Left ventricle myocardium inferior (tissue), 1 donor: ENCODE measurements around the gene STX4. TPM values are rescaled to one million over a fixed set of nuclear protein-coding genes. Genes with fewer than 3 reads are reported as not detected.

Source experiments
- DNase-seq: peaks from one replicate; pipeline ENCODE4 v3.0.0-alpha.2; 2020
- H3K27ac ChIP-seq: fragments of 200-600 bp; replicated peaks from 2 replicates; pipeline ENCODE4 v1.8.0; 2021
- H3K27me3 ChIP-seq: fragments of 200-600 bp; 2 replicates; pipeline ENCODE4 v1.8.0; 2021; ENCODE audit warnings: low read depth
- H3K36me3 ChIP-seq: fragments of 200-600 bp; 2 replicates; pipeline ENCODE4 v1.8.0; 2021
- H3K4me1 ChIP-seq: fragments of 200-600 bp; 2 replicates; pipeline ENCODE4 v1.8.0; 2021
- H3K4me3 ChIP-seq: fragments of 200-600 bp; 2 replicates; pipeline ENCODE4 v1.8.0; 2021; ENCODE audit warnings: mild to moderate bottlenecking, moderate library complexity
- H3K9me3 ChIP-seq: fragments of 200-600 bp; replicated peaks from 2 replicates; pipeline ENCODE4 v1.8.0; 2021
- intact Hi-C: fragments of 100-400 bp; cut with micrococcal nuclease; formaldehyde crosslinking; loops from one replicate; pipeline ENCODE4 v1.11.0; 2022
- total RNA-seq: library from RNA; stranded (reverse); fragmentation: NEBNext Ultra II Directional; extraction: Animal tissue kit (Norgen Biotek cat#: 25700); gene quantifications from one replicate; pipeline ENCODE4 v1.2.1, GENCODE V29; 2021
- TF ChIP-seq, protein P1 (sequence below): fragments of 200-600 bp; IDR thresholded peaks from 2 replicates; pipeline ENCODE4 v1.8.0; 2021; ENCODE audit warnings: antibody characterized with exemption, mild to moderate bottlenecking, borderline replicate concordance
- donor health status: DM: no; HTN: yes; CAD: no; lungs with severe emphysema.

STX4 gene
- total RNA-seq, 1 donor from 2014 or later, result 43.1 TPM

DNA sequence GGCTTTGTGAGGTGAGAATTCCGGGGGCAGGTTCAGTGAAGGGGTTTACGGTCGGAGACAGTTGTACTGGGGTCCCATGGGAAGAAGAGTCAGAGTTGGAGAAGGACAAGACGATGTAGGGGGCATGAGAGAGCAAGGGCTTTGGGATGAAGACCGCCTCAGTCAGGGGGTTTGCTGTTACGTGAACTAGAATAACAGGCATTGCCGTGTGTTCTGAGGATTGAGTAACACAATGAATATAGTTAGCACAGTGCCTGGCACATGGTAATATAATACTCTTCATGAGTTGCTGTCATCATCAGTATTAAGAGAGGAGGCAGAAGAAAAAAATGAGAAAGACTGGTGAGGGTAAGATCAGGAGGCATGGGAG, 41.4 kb downstream of the STX4 start:
- Histone ChIP-seq H3K27me3 (no peaks in the 10 kb centered on the region), H3K4me3 (peak overlapping the region; percentile 93), H3K4me1 (peaks cover 43% of the 10 kb centered on the region), H3K27ac (peak overlapping the region; percentile 92), H3K9me3 (no peaks in the 10 kb centered on the region), H3K36me3 (peaks cover 38% of the 10 kb centered on the region)
- intact Hi-C loops, result loop anchor here (5.0 kb wide), 1 partner anchor 42 kb away; the partner anchor contains the start of gene STX4
- DNase-seq, result no peak
- TF ChIP-seq, protein P1, sequence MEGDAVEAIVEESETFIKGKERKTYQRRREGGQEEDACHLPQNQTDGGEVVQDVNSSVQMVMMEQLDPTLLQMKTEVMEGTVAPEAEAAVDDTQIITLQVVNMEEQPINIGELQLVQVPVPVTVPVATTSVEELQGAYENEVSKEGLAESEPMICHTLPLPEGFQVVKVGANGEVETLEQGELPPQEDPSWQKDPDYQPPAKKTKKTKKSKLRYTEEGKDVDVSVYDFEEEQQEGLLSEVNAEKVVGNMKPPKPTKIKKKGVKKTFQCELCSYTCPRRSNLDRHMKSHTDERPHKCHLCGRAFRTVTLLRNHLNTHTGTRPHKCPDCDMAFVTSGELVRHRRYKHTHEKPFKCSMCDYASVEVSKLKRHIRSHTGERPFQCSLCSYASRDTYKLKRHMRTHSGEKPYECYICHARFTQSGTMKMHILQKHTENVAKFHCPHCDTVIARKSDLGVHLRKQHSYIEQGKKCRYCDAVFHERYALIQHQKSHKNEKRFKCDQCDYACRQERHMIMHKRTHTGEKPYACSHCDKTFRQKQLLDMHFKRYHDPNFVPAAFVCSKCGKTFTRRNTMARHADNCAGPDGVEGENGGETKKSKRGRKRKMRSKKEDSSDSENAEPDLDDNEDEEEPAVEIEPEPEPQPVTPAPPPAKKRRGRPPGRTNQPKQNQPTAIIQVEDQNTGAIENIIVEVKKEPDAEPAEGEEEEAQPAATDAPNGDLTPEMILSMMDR, result no peak

DNA sequence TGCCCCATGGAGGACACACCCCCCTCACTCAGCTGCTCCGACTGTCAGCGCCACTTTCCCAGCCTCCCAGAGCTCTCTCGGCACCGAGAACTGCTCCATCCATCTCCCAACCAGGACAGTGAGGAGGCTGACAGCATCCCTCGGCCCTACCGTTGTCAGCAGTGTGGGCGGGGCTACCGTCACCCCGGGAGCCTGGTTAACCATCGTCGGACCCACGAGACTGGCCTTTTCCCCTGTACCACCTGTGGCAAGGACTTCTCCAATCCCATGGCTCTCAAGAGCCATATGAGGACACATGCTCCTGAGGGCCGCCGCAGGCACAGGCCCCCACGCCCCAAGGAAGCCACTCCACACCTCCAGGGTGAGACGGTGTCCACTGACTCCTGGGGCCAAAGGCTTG, 43.0 kb downstream of the STX4 start:
- Histone ChIP-seq H3K27ac (no peak overlapping the region), H3K9me3 (no peaks in the 10 kb centered on the region), H3K27me3 (no peaks in the 10 kb centered on the region), H3K4me1 (peaks cover 42% of the 10 kb centered on the region), H3K36me3 (peaks cover 53% of the 10 kb centered on the region), H3K4me3 (no peak overlapping the region)
- no peak for DNase-seq
- intact Hi-C loops, result no loop called here
- TF ChIP-seq, protein P1, result no peak

DNA sequence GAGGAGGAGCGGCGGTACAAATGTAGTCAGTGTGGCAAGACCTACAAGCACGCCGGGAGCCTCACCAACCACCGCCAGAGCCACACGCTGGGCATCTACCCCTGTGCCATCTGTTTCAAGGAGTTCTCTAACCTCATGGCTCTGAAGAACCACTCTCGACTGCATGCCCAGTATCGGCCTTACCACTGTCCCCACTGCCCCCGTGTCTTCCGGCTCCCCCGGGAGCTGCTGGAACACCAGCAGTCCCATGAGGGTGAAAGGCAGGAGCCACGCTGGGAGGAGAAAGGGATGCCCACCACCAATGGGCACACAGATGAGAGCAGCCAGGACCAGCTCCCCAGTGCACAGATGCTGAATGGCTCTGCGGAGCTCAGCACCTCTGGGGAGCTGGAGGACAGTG, 43.7 kb downstream of the STX4 start:
- H3K4me1 ChIP-seq, result peaks cover 42% of the 10 kb centered on the region
- no peak overlapping the region for H3K27ac ChIP-seq
- TF ChIP-seq, protein P1, result no peak
- intact Hi-C loops, result no loop called here
- peaks cover 59% of the 10 kb centered on the region for H3K36me3 ChIP-seq
- no peaks in the 10 kb centered on the region for H3K9me3 ChIP-seq
- no peak overlapping the region for H3K4me3 ChIP-seq
- no peaks in the 10 kb centered on the region for H3K27me3 ChIP-seq
- DNase-seq, result no peak

DNA sequence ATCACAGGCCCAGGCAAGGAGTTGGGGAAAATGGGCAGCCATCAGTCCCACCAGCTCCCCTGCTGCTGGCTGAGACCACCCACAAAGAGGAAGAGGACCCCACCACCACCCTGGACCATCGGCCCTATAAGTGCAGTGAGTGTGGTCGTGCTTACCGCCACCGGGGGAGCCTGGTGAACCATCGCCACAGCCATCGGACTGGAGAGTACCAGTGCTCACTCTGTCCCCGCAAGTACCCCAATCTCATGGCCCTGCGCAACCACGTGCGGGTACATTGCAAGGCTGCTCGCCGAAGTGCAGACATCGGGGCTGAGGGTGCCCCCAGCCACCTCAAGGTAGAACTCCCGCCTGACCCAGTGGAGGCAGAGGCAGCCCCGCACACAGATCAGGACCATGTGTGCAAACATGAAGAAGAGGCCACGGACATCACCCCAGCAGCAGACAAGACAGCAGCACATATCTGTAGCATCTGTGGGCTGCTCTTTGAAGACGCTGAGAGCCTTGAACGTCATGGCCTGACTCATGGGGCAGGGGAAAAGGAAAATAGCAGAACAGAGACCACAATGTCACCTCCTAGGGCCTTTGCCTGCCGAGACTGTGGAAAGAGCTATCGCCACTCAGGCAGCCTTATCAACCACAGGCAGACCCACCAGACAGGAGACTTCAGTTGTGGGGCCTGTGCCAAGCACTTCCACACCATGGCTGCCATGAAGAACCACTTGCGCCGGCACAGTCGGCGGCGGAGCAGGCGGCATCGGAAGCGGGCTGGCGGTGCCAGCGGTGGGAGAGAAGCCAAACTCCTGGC, 44.4 kb downstream of the STX4 start:
- intact Hi-C loops, result no loop called here
- no peak overlapping the region for H3K4me3 ChIP-seq
- H3K27ac ChIP-seq, result no peak overlapping the region
- H3K4me1 ChIP-seq, result peaks cover 42% of the 10 kb centered on the region
- H3K27me3 ChIP-seq, result no peaks in the 10 kb centered on the region
- H3K9me3 ChIP-seq, result no peaks in the 10 kb centered on the region
- TF ChIP-seq, protein P1, result no peak
- peaks cover 66% of the 10 kb centered on the region for H3K36me3 ChIP-seq
- DNase-seq, result no peak

DNA sequence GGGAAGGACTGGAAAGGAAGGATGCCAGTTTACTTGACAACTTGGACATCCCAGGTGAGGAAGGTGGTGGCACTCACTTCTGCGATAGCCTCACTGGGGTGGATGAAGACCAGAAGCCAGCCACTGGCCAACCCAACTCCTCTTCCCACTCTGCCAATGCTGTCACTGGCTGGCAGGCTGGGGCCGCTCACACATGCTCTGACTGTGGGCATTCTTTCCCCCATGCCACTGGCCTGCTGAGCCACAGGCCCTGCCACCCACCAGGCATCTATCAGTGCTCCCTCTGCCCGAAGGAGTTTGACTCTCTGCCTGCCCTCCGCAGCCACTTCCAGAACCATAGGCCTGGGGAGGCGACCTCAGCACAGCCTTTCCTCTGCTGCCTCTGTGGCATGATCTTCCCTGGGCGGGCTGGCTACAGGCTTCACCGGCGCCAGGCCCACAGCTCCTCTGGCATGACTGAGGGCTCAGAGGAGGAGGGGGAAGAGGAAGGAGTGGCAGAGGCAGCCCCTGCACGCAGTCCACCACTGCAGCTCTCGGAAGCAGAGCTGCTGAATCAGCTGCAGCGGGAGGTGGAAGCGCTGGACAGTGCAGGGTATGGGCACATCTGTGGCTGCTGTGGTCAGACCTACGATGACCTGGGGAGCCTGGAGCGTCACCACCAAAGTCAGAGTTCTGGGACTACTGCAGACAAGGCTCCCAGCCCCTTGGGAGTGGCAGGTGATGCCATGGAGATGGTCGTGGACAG, 45.4 kb downstream of the STX4 start:
- TF ChIP-seq, protein P1, result no peak
- no peaks in the 10 kb centered on the region for H3K27me3 ChIP-seq
- H3K4me1 ChIP-seq, result peaks cover 37% of the 10 kb centered on the region
- H3K4me3 ChIP-seq, result no peak overlapping the region
- H3K36me3 ChIP-seq, result peaks cover 76% of the 10 kb centered on the region
- intact Hi-C loops, result no loop called here
- no peaks in the 10 kb centered on the region for H3K9me3 ChIP-seq
- DNase-seq, result no peak
- H3K27ac ChIP-seq, result no peak overlapping the region
